Measurements from ENCODE around the gene RAB37.

- no peak for TF ChIP-seq CTCF (IDR thresholded peaks at IDR 0.05)
- no peak for TF ChIP-seq SIN3A (IDR thresholded peaks at IDR 0.05; ENCODE audit: borderline replicate concordance, insufficient read depth, low read depth, low read length)
- no peak for TF ChIP-seq REST (IDR thresholded peaks at IDR 0.05; ENCODE audit: insufficient read depth in 1 of 2, low read depth in 2 of 2, low read length in 1 of 2)
Measured at GRCh38 chr17:74766413-74766812, 29.4 kb downstream of the RAB37 start.
